Astrocyte (in vitro differentiated cells and primary cell): ENCODE measurements around the gene CD300A. TPM values are rescaled to one million over a fixed set of nuclear protein-coding genes. Genes with fewer than 3 reads are reported as not detected.
A peak's percentile ranks its signal among the peaks of the same experiment; 100 is the strongest.

Experiments
- DNase-seq: peaks from one replicate; pipeline ENCODE4 v3.0.0-alpha.2; 2010; ENCODE audit warnings: low read depth
- FAIRE-seq: peaks from 2 replicates; lab custom pipeline; 2011; peaks lifted over from hg19 to GRCh38; lab: Jason Lieb, UNC
- H2AFZ ChIP-seq: 2 replicates; pipeline ENCODE4 v1.6.0; 2012; ENCODE audit warnings: low read depth, low read length, inconsistent platforms
- H3K27ac ChIP-seq: 2 replicates; pipeline ENCODE4 v1.5.1; 2011; ENCODE audit warnings: low read depth, low read length, inconsistent platforms
- H3K27me3 ChIP-seq: 2 replicates; pipeline ENCODE4 v1.6.0; 2011; ENCODE audit warnings: low read length, inconsistent platforms; ENCODE audit not compliant: insufficient read depth
- H3K36me3 ChIP-seq: 2 replicates; pipeline ENCODE4 v1.5.1; 2011; ENCODE audit warnings: low read length, inconsistent platforms; ENCODE audit not compliant: insufficient read depth
- H3K4me1 ChIP-seq: 2 replicates; pipeline ENCODE4 v1.5.1; 2011; ENCODE audit warnings: low read length, inconsistent platforms; ENCODE audit not compliant: insufficient read depth
- H3K4me2 ChIP-seq: 2 replicates; pipeline ENCODE4 v1.6.0; 2012; ENCODE audit warnings: low read length, inconsistent platforms
- H3K4me3 ChIP-seq: 2 replicates; pipeline ENCODE4 v1.5.1; 2011; ENCODE audit warnings: low read depth, mild to moderate bottlenecking, low read length, inconsistent platforms; ENCODE audit not compliant: insufficient read depth
- H3K79me2 ChIP-seq: 2 replicates; pipeline ENCODE4 v1.6.0; 2012; ENCODE audit warnings: mild to moderate bottlenecking, low read length, inconsistent platforms; ENCODE audit not compliant: insufficient read depth
- H3K9ac ChIP-seq: 2 replicates; pipeline ENCODE4 v1.6.0; 2012; ENCODE audit warnings: mild to moderate bottlenecking, low read length, inconsistent platforms
- H3K9me3 ChIP-seq: 2 replicates; pipeline ENCODE4 v1.5.1; 2012; ENCODE audit warnings: low read depth, mild to moderate bottlenecking, low read length, inconsistent platforms; ENCODE audit not compliant: insufficient read depth
- H4K20me1 ChIP-seq: 2 replicates; pipeline ENCODE4 v1.6.0; 2012; ENCODE audit warnings: low read length, inconsistent platforms; ENCODE audit not compliant: insufficient read depth
- H3K27ac Mint-ChIP-seq: one replicate; pipeline ENCODE4 v1.8.0; 2021; ENCODE audit warnings: mild to moderate bottlenecking, mixed read lengths; ENCODE audit not compliant: unreplicated experiment
- H3K27me3 Mint-ChIP-seq: one replicate; pipeline ENCODE4 v1.8.0; 2021; ENCODE audit warnings: low read depth, mixed read lengths; ENCODE audit not compliant: unreplicated experiment
- H3K36me3 Mint-ChIP-seq: one replicate; pipeline ENCODE4 v1.8.0; 2021; ENCODE audit warnings: low read depth, mixed read lengths; ENCODE audit not compliant: unreplicated experiment
- H3K4me1 Mint-ChIP-seq: one replicate; pipeline ENCODE4 v1.8.0; 2021; ENCODE audit warnings: low read depth, mixed read lengths; ENCODE audit not compliant: unreplicated experiment
- H3K4me3 Mint-ChIP-seq: one replicate; pipeline ENCODE4 v1.8.0; 2021; ENCODE audit warnings: mild to moderate bottlenecking, moderate library complexity, mixed read lengths; ENCODE audit not compliant: unreplicated experiment
- H3K9me3 Mint-ChIP-seq: one replicate; pipeline ENCODE4 v1.8.0; 2021; ENCODE audit warnings: mild to moderate bottlenecking, mixed read lengths; ENCODE audit not compliant: unreplicated experiment
- EZH2 ChIP-seq: IDR thresholded peaks from 2 replicates; pipeline ENCODE4 v1.6.1; 2012; ENCODE audit warnings: mild to moderate bottlenecking, low read length, inconsistent platforms; ENCODE audit not compliant: insufficient read depth
- total RNA-seq: library from RNA; stranded (reverse); gene quantifications from 2 replicates; pipeline ENCODE4 v1.2.1, GENCODE V29; 2021
- TF ChIP-seq, protein P1 (sequence below): IDR thresholded peaks from 2 replicates; pipeline ENCODE4 v1.5.1; 2011; ENCODE audit warnings: low read depth, mild to moderate bottlenecking, inconsistent platforms, low read length, moderate library complexity; ENCODE audit not compliant: insufficient read depth

CD300A gene
- total RNA-seq, 1 donor from 2014 or later, result not detected

DNA sequence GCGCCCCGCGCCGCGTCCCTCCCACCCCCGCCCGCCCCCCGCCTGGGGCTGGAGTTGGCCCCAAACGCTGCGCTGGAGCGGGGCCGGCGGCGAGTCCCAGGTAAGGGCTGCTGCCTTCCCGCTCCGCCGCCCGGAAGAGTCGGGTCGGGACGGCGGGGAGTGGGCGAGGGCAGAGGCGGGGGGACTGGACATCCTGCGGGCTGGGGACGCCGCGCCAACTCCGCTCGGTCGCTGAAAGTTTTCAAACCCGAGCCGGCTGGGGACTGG lies 34.1 kb upstream of the CD300A start:
- H3K27me3 ChIP-seq, result peaks cover 13% of the 10 kb centered on the region
- Mint-ChIP-seq H3K27me3 (peaks cover 2% of the 10 kb centered on the region), H3K27ac (no peak overlapping the region), H3K4me3 (peak overlapping the region; percentile 90), H3K4me1 (peaks cover 30% of the 10 kb centered on the region), H3K36me3 (peaks cover 5% of the 10 kb centered on the region), H3K9me3 (no peaks in the 10 kb centered on the region)
- TF ChIP-seq, protein P1, sequence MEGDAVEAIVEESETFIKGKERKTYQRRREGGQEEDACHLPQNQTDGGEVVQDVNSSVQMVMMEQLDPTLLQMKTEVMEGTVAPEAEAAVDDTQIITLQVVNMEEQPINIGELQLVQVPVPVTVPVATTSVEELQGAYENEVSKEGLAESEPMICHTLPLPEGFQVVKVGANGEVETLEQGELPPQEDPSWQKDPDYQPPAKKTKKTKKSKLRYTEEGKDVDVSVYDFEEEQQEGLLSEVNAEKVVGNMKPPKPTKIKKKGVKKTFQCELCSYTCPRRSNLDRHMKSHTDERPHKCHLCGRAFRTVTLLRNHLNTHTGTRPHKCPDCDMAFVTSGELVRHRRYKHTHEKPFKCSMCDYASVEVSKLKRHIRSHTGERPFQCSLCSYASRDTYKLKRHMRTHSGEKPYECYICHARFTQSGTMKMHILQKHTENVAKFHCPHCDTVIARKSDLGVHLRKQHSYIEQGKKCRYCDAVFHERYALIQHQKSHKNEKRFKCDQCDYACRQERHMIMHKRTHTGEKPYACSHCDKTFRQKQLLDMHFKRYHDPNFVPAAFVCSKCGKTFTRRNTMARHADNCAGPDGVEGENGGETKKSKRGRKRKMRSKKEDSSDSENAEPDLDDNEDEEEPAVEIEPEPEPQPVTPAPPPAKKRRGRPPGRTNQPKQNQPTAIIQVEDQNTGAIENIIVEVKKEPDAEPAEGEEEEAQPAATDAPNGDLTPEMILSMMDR, result no peak
- no peak for TF ChIP-seq EZH2
- no peaks in the 10 kb centered on the region for H3K79me2 ChIP-seq
- no peaks in the 10 kb centered on the region for H3K9me3 ChIP-seq
- peak overlapping the region; percentile 28 for H3K4me3 ChIP-seq
- no peak for FAIRE-seq
- H3K4me2 ChIP-seq, result peak overlapping the region; percentile 90
- no peak overlapping the region for H3K9ac ChIP-seq
- no peak overlapping the region for H2AFZ ChIP-seq
- no peak for DNase-seq
- H4K20me1 ChIP-seq, result peaks cover 5% of the 10 kb centered on the region
- no peak overlapping the region for H3K27ac ChIP-seq
- no peaks in the 10 kb centered on the region for H3K36me3 ChIP-seq
- peaks cover 18% of the 10 kb centered on the region for H3K4me1 ChIP-seq

DNA sequence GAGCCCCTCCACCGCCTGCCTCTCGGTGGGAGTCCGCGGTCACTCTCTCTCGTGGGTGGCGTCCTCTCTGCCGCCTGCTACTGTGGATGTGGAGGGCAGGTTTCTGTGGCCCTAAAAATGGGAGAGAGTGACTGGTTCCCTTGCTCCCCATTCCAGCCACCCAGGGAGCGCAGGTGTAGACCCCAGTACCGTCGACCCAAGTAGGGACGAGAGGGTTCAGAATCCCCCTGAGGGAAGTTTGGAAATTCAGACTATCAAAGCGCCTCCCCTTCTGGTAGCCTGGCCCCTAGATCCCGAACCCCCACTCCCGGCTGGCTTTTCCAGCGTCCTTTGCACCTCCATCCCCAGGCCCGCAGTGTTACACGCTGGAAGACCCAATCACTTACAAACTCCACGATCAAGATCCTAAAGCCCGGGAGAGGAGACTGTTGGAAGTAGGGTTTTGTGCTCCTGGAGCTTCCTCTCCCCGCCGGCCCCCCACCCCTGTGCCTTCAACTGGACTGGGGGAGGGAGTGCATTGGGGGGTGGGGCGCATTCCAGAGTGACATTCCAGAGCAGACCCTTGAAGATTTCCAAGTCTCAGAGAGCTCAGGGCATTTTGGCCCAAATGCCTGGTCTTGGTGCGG lies 33.6 kb upstream of the CD300A start:
- Mint-ChIP-seq H3K27me3 (peaks cover 2% of the 10 kb centered on the region), H3K4me3 (peak overlapping the region; percentile 90), H3K27ac (peak overlapping the region; percentile 73), H3K9me3 (peaks cover under 1% of the 10 kb centered on the region), H3K36me3 (peaks cover 10% of the 10 kb centered on the region), H3K4me1 (peaks cover 30% of the 10 kb centered on the region)
- Histone ChIP-seq H3K27me3 (peaks cover 13% of the 10 kb centered on the region), H3K4me2 (peak overlapping the region; percentile 90), H3K9ac (peak overlapping the region; percentile 26), H3K9me3 (no peaks in the 10 kb centered on the region), H4K20me1 (peaks cover 5% of the 10 kb centered on the region), H3K4me1 (peaks cover 18% of the 10 kb centered on the region), H3K36me3 (no peaks in the 10 kb centered on the region), H3K4me3 (peak overlapping the region; percentile 28), H3K79me2 (no peaks in the 10 kb centered on the region), H3K27ac (no peak overlapping the region), H2AFZ (no peak overlapping the region)
- FAIRE-seq (no peak), DNase-seq (no peak)
- TF ChIP-seq, protein P1, result no peak
- no peak for TF ChIP-seq EZH2

DNA sequence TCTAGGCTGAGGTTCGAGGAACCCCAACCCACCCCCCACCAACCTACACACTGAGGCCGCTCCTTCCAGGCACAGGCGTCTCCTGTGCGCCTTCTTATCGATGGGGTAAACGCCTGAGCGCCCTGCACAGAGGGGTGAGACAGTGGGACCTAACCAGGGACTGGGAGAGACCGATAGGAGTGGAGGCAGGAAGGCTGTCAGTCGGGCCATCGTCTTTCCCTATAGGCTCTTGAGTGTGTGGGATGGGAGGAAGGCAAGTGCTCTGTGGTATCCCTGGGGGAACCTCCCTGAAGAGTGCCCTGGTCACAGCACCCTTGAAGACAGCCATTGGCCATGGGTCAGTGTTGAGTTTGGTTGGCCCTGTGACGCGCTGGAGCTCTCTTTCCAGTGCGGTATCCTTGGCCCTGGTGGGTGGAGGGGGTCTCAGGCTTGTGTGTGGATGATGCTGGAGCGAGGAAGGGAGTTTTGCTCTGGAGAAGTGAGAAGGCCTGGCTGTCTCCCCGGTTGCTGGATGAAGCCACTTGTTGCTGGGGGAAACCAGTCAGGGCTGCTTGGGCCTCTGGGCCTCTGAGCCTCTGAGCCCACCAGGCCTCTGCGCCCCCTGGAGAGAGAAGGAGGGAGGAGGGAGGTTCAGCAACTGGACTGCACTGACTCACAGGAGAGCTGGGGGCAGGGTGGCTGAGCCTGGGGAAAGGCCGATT lies 32.9 kb upstream of the CD300A start:
- Histone ChIP-seq H3K4me3 (no peak overlapping the region), H3K36me3 (no peaks in the 10 kb centered on the region), H3K79me2 (no peaks in the 10 kb centered on the region), H3K9me3 (no peaks in the 10 kb centered on the region), H3K27me3 (peaks cover 13% of the 10 kb centered on the region), H2AFZ (no peak overlapping the region), H3K4me2 (peak overlapping the region; percentile 90), H3K4me1 (peaks cover 18% of the 10 kb centered on the region), H3K9ac (no peak overlapping the region), H3K27ac (no peak overlapping the region), H4K20me1 (peaks cover 5% of the 10 kb centered on the region)
- H3K27me3 Mint-ChIP-seq, result no peaks in the 10 kb centered on the region
- peak overlapping the region; percentile 90 for H3K4me3 Mint-ChIP-seq
- TF ChIP-seq, protein P1, result no peak
- TF ChIP-seq EZH2, result no peak
- H3K36me3 Mint-ChIP-seq, result peaks cover 12% of the 10 kb centered on the region
- peak overlapping the region; percentile 77 for H3K27ac Mint-ChIP-seq
- FAIRE-seq, result no peak
- peaks cover 2% of the 10 kb centered on the region for H3K9me3 Mint-ChIP-seq
- H3K4me1 Mint-ChIP-seq, result peaks cover 30% of the 10 kb centered on the region
- no peak for DNase-seq
